SK-N-SH (cell line): Measurements from ENCODE around the gene DYNLL1. TPM values are rescaled to one million over a fixed set of nuclear protein-coding genes. Genes with fewer than 3 reads are reported as not detected.

ENCODE experiments used
- CTCF ChIA-PET: fragments of 300-600, 350-600 bp; formaldehyde crosslinking; extraction: SDS; loops from one replicate; lab custom pipeline; 2021; lab: Yijun Ruan, JAX
- POLR2A ChIA-PET: fragments of 350-600 bp; sonication (Branson Sonifier 250); formaldehyde crosslinking; extraction: SDS; loops from one replicate; lab custom pipeline; 2020; ENCODE audit warnings: antibody characterized with exemption, inconsistent platforms; lab: Yijun Ruan, JAX
- DNase-seq: peaks from one replicate; pipeline ENCODE4 v3.0.0; 2012
- H2AFZ ChIP-seq: fragments of 200-600 bp; sonication (generic); 2 replicates; pipeline ENCODE4 v1.8.1; 2016; ENCODE audit warnings: antibody characterized with exemption, mild to moderate bottlenecking, low read depth
- H3F3A ChIP-seq: fragments of 200-600 bp; sonication (generic); replicated peaks from 2 replicates; pipeline ENCODE3; 2016; ENCODE audit warnings: antibody characterized with exemption, mild to moderate bottlenecking; ENCODE audit not compliant: insufficient read depth
- H3K27ac ChIP-seq, 2 experiments: fragments of 200-500 bp in 1 of 2; fragments of 200-600 bp in 1 of 2; sonication (Bioruptor generic) in 1 of 2; sonication (generic), shearing (Covaris generic) in 1 of 2; 2 replicates each; pipeline versions ENCODE4 v1.5.1 to v1.6.1; 2014 to 2016; ENCODE audit warnings: low read depth in 2 of 2, inconsistent platforms in 1 of 2, low read length in 1 of 2, mild to moderate bottlenecking in 1 of 2, mixed read lengths in 1 of 2
- H3K27me3 ChIP-seq: fragments of 200-600 bp; sonication (generic), shearing (Covaris generic); 2 replicates; pipeline ENCODE4 v1.6.1; 2016; ENCODE audit warnings: mixed run types; ENCODE audit not compliant: insufficient read depth
- H3K36me3 ChIP-seq, 2 experiments: fragments of 200-500 bp in 1 of 2; fragments of 200-600 bp in 1 of 2; sonication (Bioruptor generic) in 1 of 2; sonication (generic) in 1 of 2; replicated peaks in 1 of 2; 2 replicates each; pipeline versions ENCODE3 to v1.5.1; 2014 to 2016; ENCODE audit warnings: low read length in 1 of 2, mild to moderate bottlenecking in 1 of 2; ENCODE audit not compliant: insufficient read depth in 2 of 2, control insufficient read depth in 1 of 2
- H3K4me1 ChIP-seq, 2 experiments: fragments of 200-500 bp in 1 of 2; fragments of 200-600 bp in 1 of 2; sonication (Bioruptor generic) in 1 of 2; sonication (generic), shearing (Covaris generic) in 1 of 2; 2 replicates each; pipeline versions ENCODE4 v1.5.1 to v1.6.1; 2014 to 2016; ENCODE audit warnings: low read depth in 1 of 2, low read length in 1 of 2, mixed run types in 1 of 2; ENCODE audit not compliant: insufficient read depth in 2 of 2, control insufficient read depth in 1 of 2
- H3K4me2 ChIP-seq: fragments of 200-600 bp; sonication (generic), shearing (Covaris generic); 2 replicates; pipeline ENCODE4 v1.6.1; 2017; ENCODE audit warnings: mixed run types
- H3K4me3 ChIP-seq, 2 experiments: fragments of 200-500 bp in 1 of 2; fragments of 200-600 bp in 1 of 2; sonication (Bioruptor generic) in 1 of 2; sonication (generic), shearing (Covaris generic) in 1 of 2; 2 replicates each; pipeline versions ENCODE4 v1.5.1 to v1.8.1; 2014 to 2016; ENCODE audit warnings: low read depth in 2 of 2, inconsistent platforms in 1 of 2, low read length in 1 of 2, mild to moderate bottlenecking in 1 of 2, mixed read lengths in 1 of 2, moderate library complexity in 1 of 2
- H3K79me2 ChIP-seq: fragments of 200-600 bp; sonication (generic); 2 replicates; pipeline ENCODE4 v1.8.1; 2017; ENCODE audit warnings: mild to moderate bottlenecking; ENCODE audit not compliant: insufficient read depth
- H3K9ac ChIP-seq: fragments of 200-600 bp; sonication (generic); 2 replicates; pipeline ENCODE4 v1.6.1; 2017; ENCODE audit warnings: mixed run types
- H3K9me2 ChIP-seq: fragments of 200-600 bp; sonication (generic); 2 replicates; pipeline ENCODE4 v1.6.1; 2017; ENCODE audit warnings: mixed run types
- H3K9me3 ChIP-seq: fragments of 200-600 bp; sonication (generic); 2 replicates; pipeline ENCODE4 v1.6.1; 2017; ENCODE audit warnings: mixed run types, mild to moderate bottlenecking, moderate library complexity
- H4K20me1 ChIP-seq: fragments of 200-600 bp; sonication (generic); 2 replicates; pipeline ENCODE4 v1.6.1; 2017; ENCODE audit warnings: mild to moderate bottlenecking, mixed run types; ENCODE audit not compliant: insufficient read depth
- CHD2 ChIP-seq: fragments of 150-350 bp; IDR thresholded peaks from 2 replicates; pipeline ENCODE4 v1.6.1; 2018; ENCODE audit warnings: low read length; ENCODE audit not compliant: partially characterized antibody
- EP300 ChIP-seq, 2 experiments: IDR thresholded peaks; 2 replicates each; pipeline versions ENCODE4 v1.4.0 to v1.6.1; 2012; ENCODE audit warnings: borderline replicate concordance in 1 of 2, low read depth in 1 of 2, low read length in 1 of 2
- EZH2phosphoT487 ChIP-seq: fragments of 200-600 bp; sonication (generic); IDR thresholded peaks from 2 replicates; pipeline ENCODE4 v1.6.1; 2017; ENCODE audit warnings: low read depth, mixed run types, mild to moderate bottlenecking, antibody characterized with exemption, moderate library complexity, borderline replicate concordance
- FOSL2 ChIP-seq: IDR thresholded peaks from 2 replicates; pipeline ENCODE4 v1.4.0; 2012; ENCODE audit warnings: low read depth, mild to moderate bottlenecking, moderate library complexity, borderline replicate concordance
- FOXJ3 ChIP-seq: sonication (generic); formaldehyde crosslinking; IDR thresholded peaks from 2 replicates; pipeline ENCODE4 v1.5.1; 2020; ENCODE audit warnings: mild to moderate bottlenecking, missing genetic modification reagents
- GABPA ChIP-seq: IDR thresholded peaks from 2 replicates; pipeline ENCODE4 v1.4.0; 2012; ENCODE audit warnings: low read depth, mild to moderate bottlenecking
- GATA2 ChIP-seq: sonication (generic); formaldehyde crosslinking; IDR thresholded peaks from 2 replicates; pipeline ENCODE4 v1.5.0; 2020; ENCODE audit warnings: mild to moderate bottlenecking, missing genetic modification reagents
- MAX ChIP-seq: IDR thresholded peaks from 2 replicates; pipeline ENCODE4 v1.4.0; 2012; ENCODE audit warnings: low read depth
- MEF2A ChIP-seq: IDR thresholded peaks from 2 replicates; pipeline ENCODE4 v1.4.0; 2012; ENCODE audit warnings: low read depth, borderline replicate concordance
- PBX3 ChIP-seq: IDR thresholded peaks from 2 replicates; pipeline ENCODE4; 2012
- POLR2AphosphoS5 ChIP-seq: IDR thresholded peaks from 2 replicates; pipeline ENCODE4 v1.6.1; 2012; ENCODE audit warnings: low read depth, low read length
- RCOR1 ChIP-seq: fragments of 150-350 bp; IDR thresholded peaks from 2 replicates; pipeline ENCODE4 v1.6.1; 2017; ENCODE audit warnings: antibody characterized with exemption, low read length
- REST ChIP-seq: IDR thresholded peaks from 2 replicates; pipeline ENCODE4 v1.6.1; 2012; ENCODE audit warnings: mild to moderate bottlenecking, low read depth, low read length, moderate library complexity
- SIN3A ChIP-seq: IDR thresholded peaks from 2 replicates; pipeline ENCODE4 v1.6.1; 2012; ENCODE audit warnings: low read depth, mild to moderate bottlenecking, low read length, moderate library complexity, borderline replicate concordance
- SMC3 ChIP-seq: IDR thresholded peaks from 2 replicates; pipeline ENCODE4 v1.6.1; 2012; ENCODE audit warnings: low read depth, low read length, improper control_type of control experiment
- TAF1 ChIP-seq: IDR thresholded peaks from 2 replicates; pipeline ENCODE4 v1.6.1; 2012; ENCODE audit warnings: low read depth, mild to moderate bottlenecking, low read length, moderate library complexity, borderline replicate concordance
- TCF12 ChIP-seq: IDR thresholded peaks from 2 replicates; pipeline ENCODE4 v1.4.0; 2012
- TEAD4 ChIP-seq: IDR thresholded peaks from 2 replicates; pipeline ENCODE4 v1.4.0; 2012; ENCODE audit warnings: mild to moderate bottlenecking, borderline replicate concordance; ENCODE audit not compliant: insufficient read depth
- USF2 ChIP-seq: fragments of 150-350 bp; IDR thresholded peaks from 2 replicates; pipeline ENCODE4 v1.6.1; 2017; ENCODE audit warnings: antibody characterized with exemption, low read length, low read depth, borderline replicate concordance
- WGBS: methylation state at CpG from one replicate; pipeline ENCODE4 v1.1.6; 2017; ENCODE audit warnings: low lambda C conversion rate; 5-methylcytosine and 5-hydroxymethylcytosine counted together
- polyA plus RNA-seq, 3 experiments: library from polyadenylated mRNA; depleted of rRNA; stranded (reverse); fragments of >200 nt; gene quantifications; 2 replicates each; pipeline ENCODE4 v1.2.3, GENCODE V29; 2012

DYNLL1 gene
- polyA plus RNA-seq, 1 of the 3 experiments (the other 2 are of a cell fraction), result 607 TPM

DNA sequence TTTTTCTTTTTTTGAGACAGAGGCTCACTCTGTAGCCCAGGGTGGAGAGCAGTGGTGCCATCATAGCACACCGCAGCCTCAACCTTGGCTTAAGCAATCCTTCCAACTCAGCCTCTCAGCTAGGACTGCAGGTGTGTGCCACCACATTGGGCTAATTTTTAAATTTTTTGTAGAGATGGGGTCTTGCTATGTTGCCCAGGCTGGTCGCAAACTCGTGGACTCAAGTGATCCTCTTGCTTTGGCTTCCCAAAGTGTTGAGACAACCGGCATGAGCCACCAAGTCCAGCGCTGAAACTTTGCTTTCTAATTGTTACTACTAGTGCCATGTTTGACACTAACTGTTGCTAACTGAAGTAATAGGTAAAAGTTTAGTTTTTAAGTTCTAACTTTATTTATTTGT lies 46.3 kb downstream of the DYNLL1 start:
- H4K20me1 ChIP-seq, result peaks cover 100% of the 10 kb centered on the region
- H3K4me3 ChIP-seq, result no peak overlapping the region
- H3F3A ChIP-seq, result peaks cover 8% of the 10 kb centered on the region
- H3K9me2 ChIP-seq, result no peaks in the 10 kb centered on the region
- 100% methylated on average over 5 of the region's 5 CpGs for WGBS
- peaks cover 13 to 26% of the 10 kb centered on the region in 2 experiments for H3K36me3 ChIP-seq
- no peak overlapping the region for H3K27ac ChIP-seq
- no peak overlapping the region for H3K4me2 ChIP-seq
- no peak for DNase-seq
- H3K9me3 ChIP-seq, result no peaks in the 10 kb centered on the region
- H3K4me1 ChIP-seq, result peaks cover 7 to 37% of the 10 kb centered on the region in 2 experiments
- CTCF ChIA-PET, result no interaction called here
- no peak overlapping the region for H2AFZ ChIP-seq
- peaks cover 100% of the 10 kb centered on the region for H3K79me2 ChIP-seq
- no peak overlapping the region for H3K9ac ChIP-seq
- TF ChIP-seq PBX3, result no peak
- no peak for TF ChIP-seq CHD2
- TF ChIP-seq TCF12, result no peak
- TF ChIP-seq MAX, result no peak
- no peak for TF ChIP-seq EP300 (IDR thresholded peaks at IDR 0.05; ENCODE audit: borderline replicate concordance in 1 of 2, low read depth in 1 of 2, low read length in 1 of 2)
- TF ChIP-seq SIN3A, result no peak
- no peak for TF ChIP-seq FOSL2
- no peak for TF ChIP-seq TEAD4
- TF ChIP-seq REST, result no peak
- no peak for TF ChIP-seq EZH2phosphoT487
- no peak for TF ChIP-seq RCOR1
- TF ChIP-seq SMC3, result no peak
- no peak for TF ChIP-seq TAF1
- TF ChIP-seq GATA2, result no peak
- no peak for TF ChIP-seq POLR2AphosphoS5
- no peak for TF ChIP-seq GABPA
- no peak for TF ChIP-seq USF2
- no peak for TF ChIP-seq FOXJ3 (CRISPR knock-in tag)
- TF ChIP-seq MEF2A, result no peak
- POLR2A ChIA-PET, result no interaction called here
- H3K27me3 ChIP-seq, result no peaks in the 10 kb centered on the region
